ENCODE results near the gene COL5A1.

DNA sequence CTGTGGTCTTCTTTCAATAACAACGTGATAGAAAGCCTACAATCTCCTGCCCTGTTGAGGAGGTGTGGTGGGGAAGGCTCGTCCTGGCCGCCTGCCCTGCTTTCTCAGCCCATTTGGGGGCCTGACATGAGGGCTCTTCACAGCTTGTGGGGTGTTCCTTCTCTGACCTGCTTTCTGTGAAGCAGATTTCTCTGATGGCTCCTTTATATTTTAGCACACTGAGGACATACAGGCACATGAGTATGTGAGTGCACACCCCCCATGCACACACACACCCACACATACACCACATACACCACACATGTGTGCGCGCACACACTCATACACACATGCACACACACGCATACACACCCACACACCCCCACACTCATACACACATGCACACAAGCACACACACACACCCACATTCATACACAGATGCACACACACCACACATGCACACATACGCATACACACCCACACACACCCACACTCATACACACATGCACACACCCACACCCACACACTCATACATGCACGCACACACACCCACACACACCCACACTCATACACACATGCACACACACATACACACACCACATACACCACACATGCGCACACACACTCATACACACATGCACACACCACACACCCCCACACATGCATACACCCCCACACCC lies 117.5 kb downstream of the COL5A1 start:
- no peak for TF ChIP-seq FOXP2 (optimal IDR thresholded peaks at IDR 0.05; ENCODE audit: control extremely low read depth, extremely low read length, insufficient read depth)
- TF ChIP-seq POLR2AphosphoS5 (IDR thresholded peaks at IDR 0.05; ENCODE audit: borderline replicate concordance, low read depth, low read length), result no peak

All from SK-N-MC (cell line).